ENCODE data around the gene C19orf12.

The C19orf12 gene

DNA sequence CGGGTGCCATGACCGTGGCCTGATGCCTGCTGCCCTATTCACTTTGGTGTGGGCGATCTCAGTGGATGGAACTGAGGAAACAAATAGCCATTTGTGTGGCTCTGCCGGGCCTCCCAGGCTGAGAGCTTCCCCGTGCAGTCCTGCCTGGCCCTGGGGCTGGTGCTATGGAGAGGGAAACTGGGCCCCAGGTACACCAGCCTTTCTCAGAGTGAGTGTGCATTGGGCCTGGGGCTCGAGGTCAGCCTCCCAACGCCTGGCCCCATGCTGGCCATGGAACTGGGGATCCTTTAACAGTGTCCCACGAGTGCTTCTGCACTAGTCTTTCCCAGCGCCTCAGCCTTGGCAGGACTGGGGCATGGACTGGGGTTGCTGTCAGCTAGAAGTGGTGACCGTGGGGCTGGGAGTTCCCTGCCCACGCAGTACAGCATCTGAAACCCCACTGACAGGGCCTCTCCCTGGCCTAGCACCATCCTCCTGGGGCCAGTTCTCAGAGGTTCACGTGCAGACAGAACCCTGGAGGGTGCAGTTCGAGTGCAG lies 39.3 kb downstream of the C19orf12 start:
- H3K4me3 ChIP-seq (ENCODE audit: low read depth, low read length), result no peak overlapping the region
- TF ChIP-seq CTCF (conservative IDR thresholded peaks at IDR 0.05; ENCODE audit: low read depth, low read length), result no peak
- DNase-seq (ENCODE audit: low read depth), result no peak

- TF ChIP-seq CTCF (conservative IDR thresholded peaks at IDR 0.05; ENCODE audit: low read depth, low read length), result no peak
- no peak overlapping the region for H3K4me3 ChIP-seq (ENCODE audit: low read depth, low read length)
- no peak for DNase-seq (ENCODE audit: low read depth)
These were observed 39.9 kb downstream of the C19orf12 start for GRCh38 chr19:29675120-29675649.

- TF ChIP-seq CTCF (conservative IDR thresholded peaks at IDR 0.05; ENCODE audit: low read depth, low read length), result no peak
- no peak overlapping the region for H3K4me3 ChIP-seq (ENCODE audit: low read depth, low read length)
- no peak for DNase-seq (ENCODE audit: low read depth)
These were observed 40.5 kb downstream of the C19orf12 start for GRCh38 chr19:29674374-29675119.

DNA sequence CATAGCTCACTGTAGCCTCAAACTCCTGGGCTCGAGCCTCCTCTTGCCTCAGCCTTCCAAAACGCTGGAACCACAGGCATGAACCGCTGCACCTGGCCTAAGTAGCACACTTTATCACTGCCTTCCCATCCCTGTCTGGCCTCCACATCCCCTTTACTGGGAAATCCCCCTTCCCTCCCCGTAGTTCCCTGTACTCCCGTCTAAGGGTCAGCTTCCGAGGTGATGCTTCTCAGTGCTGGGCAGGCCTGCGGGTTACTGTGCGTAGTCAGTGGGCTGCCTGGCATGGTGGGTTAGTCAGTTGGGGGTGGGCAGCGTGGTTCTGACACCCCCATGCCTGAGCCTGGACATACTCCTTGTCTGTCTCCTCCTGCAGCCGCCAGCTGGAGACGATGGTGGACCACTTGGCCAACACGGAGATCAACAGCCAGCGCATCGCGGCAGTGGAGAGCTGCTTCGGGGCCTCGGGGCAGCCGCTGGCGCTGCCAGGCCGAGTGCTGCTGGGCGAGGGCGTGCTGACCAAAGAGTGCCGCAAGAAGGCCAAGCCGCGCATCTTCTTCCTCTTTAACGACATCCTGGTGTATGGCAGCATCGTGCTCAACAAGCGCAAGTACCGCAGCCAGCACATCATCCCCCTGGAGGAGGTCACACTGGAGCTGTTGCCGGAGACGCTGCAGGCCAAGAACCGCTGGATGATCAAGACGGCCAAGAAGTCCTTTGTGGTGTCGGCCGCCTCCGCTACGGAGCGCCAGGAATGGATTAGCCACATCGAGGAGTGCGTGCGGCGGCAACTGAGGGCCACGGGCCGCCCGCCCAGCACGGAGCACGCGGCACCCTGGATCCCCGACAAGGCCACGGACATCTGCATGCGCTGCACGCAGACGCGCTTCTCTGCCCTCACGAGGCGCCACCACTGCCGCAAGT lies 41.4 kb downstream of the C19orf12 start:
- no peak for TF ChIP-seq CTCF (conservative IDR thresholded peaks at IDR 0.05; ENCODE audit: low read depth, low read length)
- no peak overlapping the region for H3K4me3 ChIP-seq (ENCODE audit: low read depth, low read length)
- no peak for DNase-seq (ENCODE audit: low read depth)

- DNase-seq (ENCODE audit: low read depth), result no peak
- no peak for TF ChIP-seq CTCF (conservative IDR thresholded peaks at IDR 0.05; ENCODE audit: low read depth, low read length)
- no peak overlapping the region for H3K4me3 ChIP-seq (ENCODE audit: low read depth, low read length)
These were observed 42.1 kb downstream of the C19orf12 start for GRCh38 chr19:29672933-29673336.

DNA sequence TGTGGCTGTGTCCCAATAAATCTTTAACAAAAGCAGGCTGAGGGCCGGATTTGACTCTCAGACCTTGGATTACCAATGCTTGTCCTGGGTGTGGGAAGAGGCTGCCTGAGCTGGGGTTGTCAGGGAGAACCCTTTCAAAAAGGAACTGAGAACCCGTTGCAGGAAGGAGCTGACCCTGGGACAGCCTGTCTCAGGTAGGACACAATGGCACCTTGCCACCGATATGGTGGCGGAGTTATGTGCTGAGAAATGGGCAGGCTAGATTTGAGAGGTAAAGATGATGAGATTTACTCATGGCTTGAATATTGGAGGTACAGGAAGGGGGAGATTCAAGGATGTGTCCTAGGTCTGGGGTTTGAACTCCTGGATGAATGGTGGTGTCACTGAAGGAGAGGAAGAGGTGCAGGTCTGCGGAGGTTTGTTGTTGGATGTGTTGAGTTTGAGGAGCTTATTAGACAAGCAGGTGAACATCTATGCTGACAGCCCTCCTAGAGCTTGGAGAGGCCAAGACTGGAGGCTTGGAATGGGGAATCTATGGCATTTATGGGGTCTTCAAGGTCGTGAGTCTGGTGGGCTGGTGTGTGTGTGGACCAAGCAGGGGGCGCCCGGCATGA lies 42.6 kb downstream of the C19orf12 start:
- TF ChIP-seq CTCF (conservative IDR thresholded peaks at IDR 0.05; ENCODE audit: low read depth, low read length), result no peak
- H3K4me3 ChIP-seq (ENCODE audit: low read depth, low read length), result no peak overlapping the region
- no peak for DNase-seq (ENCODE audit: low read depth)

Data from choroid plexus epithelial cell (primary cell).